Immature natural killer cell (primary cell): ENCODE measurements around the gene GAB4. TPM values are rescaled to one million over a fixed set of nuclear protein-coding genes. Genes with fewer than 3 reads are reported as not detected.
"Not testable (repeated sequence)": the region's sequence is repeated elsewhere in the genome, so short reads cannot be mapped to it uniquely, and the experiment has no call there.

ENCODE experiments used
- DNase-seq, 3 donors: peaks; one replicate each; pipeline ENCODE4 v3.0.0; 2022; ENCODE audit warnings: mixed read lengths in 1 of 3
- H3K27ac Mint-ChIP-seq, 6 donors: one replicate each; pipeline ENCODE4 v1.8.0; 2020; ENCODE audit warnings: mixed read lengths in 6 of 6, mild to moderate bottlenecking in 5 of 6, inconsistent platforms in 4 of 6, moderate library complexity in 3 of 6
- H3K27me3 Mint-ChIP-seq, 3 donors: one replicate each; pipeline ENCODE4 v1.8.0; 2020 to 2021; ENCODE audit warnings: low read depth in 3 of 3, mild to moderate bottlenecking in 3 of 3, mixed read lengths in 3 of 3, moderate library complexity in 3 of 3, inconsistent platforms in 1 of 3
- H3K36me3 Mint-ChIP-seq, 3 donors: one replicate each; pipeline ENCODE4 v1.8.0; 2020; ENCODE audit warnings: mixed read lengths in 3 of 3, inconsistent platforms in 2 of 3, mild to moderate bottlenecking in 2 of 3
- H3K4me1 Mint-ChIP-seq, 2 donors: one replicate each; pipeline ENCODE4 v1.8.0; 2020; ENCODE audit warnings: inconsistent platforms in 2 of 2, mild to moderate bottlenecking in 2 of 2, mixed read lengths in 2 of 2, moderate library complexity in 1 of 2
- H3K4me3 Mint-ChIP-seq, 5 donors: one replicate each; pipeline ENCODE4 v1.8.0; 2020; ENCODE audit warnings: mild to moderate bottlenecking in 5 of 5, mixed read lengths in 5 of 5, inconsistent platforms in 3 of 5, moderate library complexity in 3 of 5
- H3K9me3 Mint-ChIP-seq, 6 donors: one replicate each; pipeline ENCODE4 v1.8.0; 2020; ENCODE audit warnings: mild to moderate bottlenecking in 6 of 6, mixed read lengths in 6 of 6, inconsistent platforms in 4 of 6, moderate library complexity in 3 of 6
- polyA plus RNA-seq, 3 donors: library from polyadenylated mRNA; unstranded; fragments of 300-500 nt; fragmentation: Illumina TruSeq; gene quantifications; one replicate each; pipeline ENCODE4 v1.2.3, GENCODE V29; 2021

GAB4 gene
- under 1 TPM in 1 of 3 donors, not detected in 2; 0.08 TPM for polyA plus RNA-seq

GRCh38 chr22:17007852-17008731 is at the start of gene GAB4:
Gene GAB4, minus strand, starts transcription at chr22:17008222. Its CDS starts 108 bp downstream, at chr22:17008114.
- Mint-ChIP-seq H3K36me3 (peaks cover 0 to 6% (median 0%) of the 10 kb centered on the region in 3 donors), H3K9me3 (peaks cover 4 to 27% (median 17%) of the 10 kb centered on the region in 6 donors), H3K4me3 (peak within 1 kb of the TSS; percentile 12 to 59 (median 43)), H3K27me3 (peaks cover 5 to 20% (median 9%) of the 10 kb centered on the region in 3 donors), H3K4me1 (peaks cover 0 to 5% of the 10 kb centered on the region in 2 donors), H3K27ac (peak within 1 kb of the TSS in 1 of 6 donors; percentile 12)
- no peak for DNase-seq

- Mint-ChIP-seq H3K4me3 (no peak overlapping the region), H3K36me3 (no peaks in the 10 kb centered on the region), H3K27ac (no peak overlapping the region), H3K27me3 (peaks cover 0 to 4% (median 2%) of the 10 kb centered on the region in 3 donors), H3K9me3 (no peaks in the 10 kb centered on the region), H3K4me1 (peaks cover 2 to 4% of the 10 kb centered on the region in 2 donors)
- no peak for DNase-seq
Measured at GRCh38 chr22:17056807-17057206, 48.8 kb upstream of the GAB4 start.

GRCh38 chr22:17056058-17056457 is 48.0 kb upstream of the GAB4 start:
- no peak overlapping the region for H3K27ac Mint-ChIP-seq

GRCh38 chr22:17047656-17048055 is 39.6 kb upstream of the GAB4 start:
- no peaks in the 10 kb centered on the region for H3K4me1 Mint-ChIP-seq
- no peak for DNase-seq
- peaks cover 0 to 7% (median 0%) of the 10 kb centered on the region in 3 donors for H3K36me3 Mint-ChIP-seq
- peaks cover 0 to 5% (median 2%) of the 10 kb centered on the region in 3 donors for H3K27me3 Mint-ChIP-seq
- H3K9me3 Mint-ChIP-seq, result no peaks in the 10 kb centered on the region
- H3K4me3 Mint-ChIP-seq, result no peak overlapping the region
- no peak overlapping the region for H3K27ac Mint-ChIP-seq

More at GRCh38 chr22:17056058-17056457, 48.0 kb upstream of the GAB4 start:
- Mint-ChIP-seq H3K4me1 (peaks cover 2 to 4% of the 10 kb centered on the region in 2 donors), H3K9me3 (no peaks in the 10 kb centered on the region), H3K4me3 (no peak overlapping the region), H3K36me3 (no peaks in the 10 kb centered on the region), H3K27me3 (peaks cover 0 to 4% (median 2%) of the 10 kb centered on the region in 3 donors)
- no peak for DNase-seq

GRCh38 chr22:17046566-17047348 is 38.7 kb upstream of the GAB4 start:
- DNase-seq, result no peak
- no peaks in the 10 kb centered on the region for H3K4me1 Mint-ChIP-seq
- no peak overlapping the region for H3K4me3 Mint-ChIP-seq
- peaks cover 0 to 5% (median 2%) of the 10 kb centered on the region in 3 donors for H3K27me3 Mint-ChIP-seq
- H3K36me3 Mint-ChIP-seq, result peaks cover 0 to 11% (median 0%) of the 10 kb centered on the region in 3 donors
- H3K27ac Mint-ChIP-seq, result no peak overlapping the region
- no peaks in the 10 kb centered on the region for H3K9me3 Mint-ChIP-seq

- H3K9me3 Mint-ChIP-seq, result no peaks in the 10 kb centered on the region
- H3K27me3 Mint-ChIP-seq, result peaks cover 2 to 3% (median 2%) of the 10 kb centered on the region in 3 donors
- no peak for DNase-seq
Measured at GRCh38 chr22:17043521-17043920, 35.5 kb upstream of the GAB4 start.

GRCh38 chr22:17036842-17037711 is 29.1 kb upstream of the GAB4 start:
- not testable (repeated sequence) for H3K36me3 Mint-ChIP-seq, H3K9me3 Mint-ChIP-seq, DNase-seq, H3K27ac Mint-ChIP-seq
- Mint-ChIP-seq H3K4me1 (peaks cover 10 to 19% of the 10 kb centered on the region in 2 donors), H3K4me3 (peak overlapping the region in 3 of 5 donors; percentile 40 to 60 (median 50)), H3K27me3 (peaks cover 2 to 11% (median 5%) of the 10 kb centered on the region in 3 donors)

More at GRCh38 chr22:17043521-17043920, 35.5 kb upstream of the GAB4 start:
- Mint-ChIP-seq H3K36me3 (peaks cover 0 to 11% (median 0%) of the 10 kb centered on the region in 3 donors), H3K27ac (no peak overlapping the region), H3K4me3 (no peak overlapping the region), H3K4me1 (no peaks in the 10 kb centered on the region)

- H3K27ac Mint-ChIP-seq, result peak overlapping the region in 1 of 6 donors; percentile 35
- H3K27me3 Mint-ChIP-seq, result peaks cover 2 to 11% (median 3%) of the 10 kb centered on the region in 3 donors
- DNase-seq, H3K36me3 Mint-ChIP-seq, H3K9me3 Mint-ChIP-seq: not testable (repeated sequence)
- peaks cover 10 to 19% of the 10 kb centered on the region in 2 donors for H3K4me1 Mint-ChIP-seq
- H3K4me3 Mint-ChIP-seq, result peak overlapping the region; percentile 61 to 83 (median 77)
Measured at GRCh38 chr22:17035976-17036841, 28.2 kb upstream of the GAB4 start.

- peaks cover 0 to 2% (median 0%) of the 10 kb centered on the region in 6 donors for H3K9me3 Mint-ChIP-seq
- H3K27ac Mint-ChIP-seq, result peak overlapping the region in 1 of 6 donors; percentile 28
- DNase-seq, result no peak
- peak overlapping the region; percentile 50 to 83 (median 77) for H3K4me3 Mint-ChIP-seq
- peaks cover 0 to 3% (median 0%) of the 10 kb centered on the region in 3 donors for H3K36me3 Mint-ChIP-seq
- peaks cover 10 to 19% of the 10 kb centered on the region in 2 donors for H3K4me1 Mint-ChIP-seq
- peaks cover 2 to 9% (median 2%) of the 10 kb centered on the region in 3 donors for H3K27me3 Mint-ChIP-seq
Measured at GRCh38 chr22:17035246-17035645, 27.2 kb upstream of the GAB4 start.

- Mint-ChIP-seq H3K4me1 (peaks cover 10 to 19% of the 10 kb centered on the region in 2 donors), H3K4me3 (peak overlapping the region in 2 of 5 donors; percentile 17 to 36)
- not testable (repeated sequence) for H3K36me3 Mint-ChIP-seq, DNase-seq, H3K9me3 Mint-ChIP-seq, H3K27me3 Mint-ChIP-seq, H3K27ac Mint-ChIP-seq
Measured at GRCh38 chr22:17034532-17034931, 26.5 kb upstream of the GAB4 start.

GRCh38 chr22:17032277-17032676 is 24.3 kb upstream of the GAB4 start:
- not testable (repeated sequence) for H3K27me3 Mint-ChIP-seq

GRCh38 chr22:17024380-17024779 is 16.4 kb upstream of the GAB4 start:
- H3K4me1 Mint-ChIP-seq, H3K27me3 Mint-ChIP-seq, H3K9me3 Mint-ChIP-seq, H3K4me3 Mint-ChIP-seq, H3K27ac Mint-ChIP-seq, DNase-seq, H3K36me3 Mint-ChIP-seq: not testable (repeated sequence)

More at GRCh38 chr22:17032277-17032676, 24.3 kb upstream of the GAB4 start:
- not testable (repeated sequence) for DNase-seq, H3K4me3 Mint-ChIP-seq, H3K27ac Mint-ChIP-seq, H3K9me3 Mint-ChIP-seq, H3K36me3 Mint-ChIP-seq
- H3K4me1 Mint-ChIP-seq, result peaks cover 7 to 13% of the 10 kb centered on the region in 2 donors
